GM21447 (cell line): ENCODE results near the gene ANKRD22.

ENCODE experiments used
- ATAC-seq: cut with Tn5 transposase; IDR thresholded peaks from one replicate; pipeline ENCODE4 v1.9.1; 2021; ENCODE audit not compliant: unreplicated experiment

The ANKRD22 gene

GRCh38 chr10:88879534-88880281 is 28.1 kb upstream of the ANKRD22 start, which contains the start of gene STAMBPL1:
STAMBPL1 (plus strand) TSS chr10:88880245; CDS start chr10:88901709, 21,464 bp downstream.
- ATAC-seq: peak; percentile 52

GRCh38 chr10:88877298-88877697 is 25.7 kb upstream of the ANKRD22 start:
- ATAC-seq: no peak

GRCh38 chr10:88875081-88875480 is 23.4 kb upstream of the ANKRD22 start:
- ATAC-seq: no peak

GRCh38 chr10:88874281-88874680 is 22.6 kb upstream of the ANKRD22 start:
- no peak for ATAC-seq

GRCh38 chr10:88873757-88874156 is 22.1 kb upstream of the ANKRD22 start:
- ATAC-seq: no peak

- ATAC-seq: peak; percentile 72
These were observed 18.4 kb upstream of the ANKRD22 start for GRCh38 chr10:88870089-88870488.

GRCh38 chr10:88866454-88866853 is 14.8 kb upstream of the ANKRD22 start:
- ATAC-seq: no peak

- no peak for ATAC-seq
These were observed 13.7 kb upstream of the ANKRD22 start for GRCh38 chr10:88865281-88865876.

GRCh38 chr10:88861036-88861435 is 9.4 kb upstream of the ANKRD22 start:
- no peak for ATAC-seq

- no peak for ATAC-seq
These were observed 6.8 kb upstream of the ANKRD22 start for GRCh38 chr10:88858491-88858890.

GRCh38 chr10:88857831-88858230 is 6.2 kb upstream of the ANKRD22 start:
- no peak for ATAC-seq

- ATAC-seq: no peak
These were observed 3.0 kb upstream of the ANKRD22 start for GRCh38 chr10:88854684-88855083.

GRCh38 chr10:88853155-88853881 is 1.7 kb upstream of the ANKRD22 start:
- no peak for ATAC-seq

- ATAC-seq: no peak
These were observed 683 bp upstream of the ANKRD22 start for GRCh38 chr10:88852327-88852726.

GRCh38 chr10:88850712-88851111 is 932 bp downstream of the ANKRD22 start:
- no peak for ATAC-seq

- ATAC-seq: no peak
These were observed 2.4 kb downstream of the ANKRD22 start for GRCh38 chr10:88849234-88849633.

- no peak for ATAC-seq
These were observed 3.1 kb downstream of the ANKRD22 start for GRCh38 chr10:88848499-88848898.

GRCh38 chr10:88843171-88843570 is 8.5 kb downstream of the ANKRD22 start:
- no peak for ATAC-seq

- ATAC-seq: no peak
These were observed 10.1 kb downstream of the ANKRD22 start for GRCh38 chr10:88841316-88842111.

- no peak for ATAC-seq
These were observed 10.8 kb downstream of the ANKRD22 start for GRCh38 chr10:88840881-88841280.

GRCh38 chr10:88840104-88840503 is 11.5 kb downstream of the ANKRD22 start:
- ATAC-seq: no peak
